NCI-H1694 treated with DMSO at 0.1 percent for 48 hours (cell line): Measurements from ENCODE around the gene TUBA3E.
"Not testable (repeated sequence)": the region's sequence is repeated elsewhere in the genome, so short reads cannot be mapped to it uniquely, and the experiment has no call there.

ENCODE experiments used
- DNase-seq: peaks from one replicate; lab custom pipeline; 2025; lab: John Stamatoyannopoulos, UW

TUBA3E gene

GRCh38 chr2:130198343-130198742, at the start of gene TUBA3E:
Gene TUBA3E (minus strand): TSS chr2:130198439. CDS start chr2:130198360, 79 bp downstream.
- no peak for DNase-seq

GRCh38 chr2:130246430-130246829, 48.2 kb upstream of the TUBA3E start:
- DNase-seq: no peak

GRCh38 chr2:130245976-130246375, 47.7 kb upstream of the TUBA3E start:
- no peak for DNase-seq

GRCh38 chr2:130243359-130243758, 45.1 kb upstream of the TUBA3E start:
- DNase-seq: no peak

GRCh38 chr2:130241041-130241707, 42.9 kb upstream of the TUBA3E start:
- DNase-seq: no peak

GRCh38 chr2:130239581-130239980, 41.3 kb upstream of the TUBA3E start:
- not testable (repeated sequence) for DNase-seq

- DNase-seq: not testable (repeated sequence)
These were observed 34.8 kb upstream of the TUBA3E start for GRCh38 chr2:130233066-130233465.

GRCh38 chr2:130231656-130232055, 33.4 kb upstream of the TUBA3E start:
- DNase-seq: no peak

GRCh38 chr2:130230907-130231306, 32.7 kb upstream of the TUBA3E start:
- DNase-seq: not testable (repeated sequence)

GRCh38 chr2:130230376-130230775, 32.1 kb upstream of the TUBA3E start:
- DNase-seq: not testable (repeated sequence)

GRCh38 chr2:130229161-130229510, 30.9 kb upstream of the TUBA3E start:
- not testable (repeated sequence) for DNase-seq

GRCh38 chr2:130228467-130229160, 30.4 kb upstream of the TUBA3E start:
- not testable (repeated sequence) for DNase-seq

- not testable (repeated sequence) for DNase-seq
These were observed 29.8 kb upstream of the TUBA3E start for GRCh38 chr2:130228005-130228404.

- DNase-seq: not testable (repeated sequence)
These were observed 24.3 kb upstream of the TUBA3E start for GRCh38 chr2:130222523-130222922.

GRCh38 chr2:130220505-130220904, 22.3 kb upstream of the TUBA3E start:
- DNase-seq: not testable (repeated sequence)

GRCh38 chr2:130219147-130219546, 20.9 kb upstream of the TUBA3E start:
- DNase-seq: not testable (repeated sequence)

GRCh38 chr2:130207051-130207450, 8.8 kb upstream of the TUBA3E start:
- not testable (repeated sequence) for DNase-seq

- DNase-seq: not testable (repeated sequence)
These were observed 4.9 kb upstream of the TUBA3E start for GRCh38 chr2:130203150-130203549.

- DNase-seq: not testable (repeated sequence)
These were observed 4.3 kb upstream of the TUBA3E start for GRCh38 chr2:130202518-130202917.

GRCh38 chr2:130196052-130196451, 2.2 kb downstream of the TUBA3E start:
- not testable (repeated sequence) for DNase-seq

- DNase-seq: not testable (repeated sequence)
These were observed 3.1 kb downstream of the TUBA3E start for GRCh38 chr2:130195089-130195635.

- DNase-seq: not testable (repeated sequence)
These were observed 4.4 kb downstream of the TUBA3E start for GRCh38 chr2:130193824-130194223.

- DNase-seq: not testable (repeated sequence)
These were observed 5.8 kb downstream of the TUBA3E start for GRCh38 chr2:130192451-130192850.
